ENCODE measurements around the gene GRM1. TPM values are rescaled to one million over a fixed set of nuclear protein-coding genes. Genes with fewer than 3 reads are reported as not detected.

The GRM1 gene
- total and polyA plus RNA-seq, 2 experiments from 2014 or later: 0.29 to 0.63 TPM

DNA sequence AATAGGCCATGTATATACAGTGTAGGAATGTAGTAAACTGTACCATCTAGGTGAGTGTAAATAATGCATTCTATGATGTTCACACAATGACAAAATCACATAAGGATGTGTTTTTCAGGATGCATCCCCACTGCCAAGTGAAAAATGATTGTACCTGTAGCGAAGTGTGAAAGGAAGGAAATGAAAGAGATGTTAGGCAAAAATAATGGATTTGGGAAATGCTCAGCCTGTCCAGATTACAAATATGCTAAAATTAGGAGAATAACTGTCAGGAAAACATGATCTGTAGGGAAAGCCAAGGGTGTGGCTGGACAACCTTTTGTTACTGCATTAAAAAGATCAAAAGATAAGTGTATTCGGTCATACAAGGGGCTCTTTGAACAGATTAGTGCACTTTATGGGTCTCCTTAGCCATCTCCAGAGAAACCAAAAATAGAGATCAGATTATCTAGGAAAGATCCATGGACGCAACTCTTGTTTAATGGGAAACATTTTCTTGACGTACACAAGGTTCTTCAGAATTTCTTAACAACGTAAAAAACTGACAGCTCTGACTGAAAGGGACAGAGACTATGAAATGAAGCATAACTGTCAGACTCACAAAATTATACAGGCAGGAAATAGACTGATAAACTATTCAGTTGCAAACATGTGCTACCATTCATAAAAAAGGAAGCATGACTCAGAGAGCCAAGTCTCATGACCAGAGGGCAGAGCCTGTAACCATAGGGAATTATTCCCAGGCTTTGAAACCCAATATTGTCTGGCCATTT, 261.1 kb downstream of the GRM1 start:
- TF ChIP-seq, protein P1, sequence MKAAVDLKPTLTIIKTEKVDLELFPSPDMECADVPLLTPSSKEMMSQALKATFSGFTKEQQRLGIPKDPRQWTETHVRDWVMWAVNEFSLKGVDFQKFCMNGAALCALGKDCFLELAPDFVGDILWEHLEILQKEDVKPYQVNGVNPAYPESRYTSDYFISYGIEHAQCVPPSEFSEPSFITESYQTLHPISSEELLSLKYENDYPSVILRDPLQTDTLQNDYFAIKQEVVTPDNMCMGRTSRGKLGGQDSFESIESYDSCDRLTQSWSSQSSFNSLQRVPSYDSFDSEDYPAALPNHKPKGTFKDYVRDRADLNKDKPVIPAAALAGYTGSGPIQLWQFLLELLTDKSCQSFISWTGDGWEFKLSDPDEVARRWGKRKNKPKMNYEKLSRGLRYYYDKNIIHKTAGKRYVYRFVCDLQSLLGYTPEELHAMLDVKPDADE (IDR thresholded peaks at IDR 0.05): no peak
- TF ChIP-seq POLR2AphosphoS5 (IDR thresholded peaks at IDR 0.05; ENCODE audit: low read depth) (no peak), STAT1 (IDR thresholded peaks at IDR 0.05; ENCODE audit: unreplicated experiment) (no peak), NANOG (IDR thresholded peaks at IDR 0.05; ENCODE audit: borderline replicate concordance) (no peak), EZH2 (IDR thresholded peaks at IDR 0.05; ENCODE audit: low read depth, unreplicated experiment) (no peak)
- TF ChIP-seq, protein P2, sequence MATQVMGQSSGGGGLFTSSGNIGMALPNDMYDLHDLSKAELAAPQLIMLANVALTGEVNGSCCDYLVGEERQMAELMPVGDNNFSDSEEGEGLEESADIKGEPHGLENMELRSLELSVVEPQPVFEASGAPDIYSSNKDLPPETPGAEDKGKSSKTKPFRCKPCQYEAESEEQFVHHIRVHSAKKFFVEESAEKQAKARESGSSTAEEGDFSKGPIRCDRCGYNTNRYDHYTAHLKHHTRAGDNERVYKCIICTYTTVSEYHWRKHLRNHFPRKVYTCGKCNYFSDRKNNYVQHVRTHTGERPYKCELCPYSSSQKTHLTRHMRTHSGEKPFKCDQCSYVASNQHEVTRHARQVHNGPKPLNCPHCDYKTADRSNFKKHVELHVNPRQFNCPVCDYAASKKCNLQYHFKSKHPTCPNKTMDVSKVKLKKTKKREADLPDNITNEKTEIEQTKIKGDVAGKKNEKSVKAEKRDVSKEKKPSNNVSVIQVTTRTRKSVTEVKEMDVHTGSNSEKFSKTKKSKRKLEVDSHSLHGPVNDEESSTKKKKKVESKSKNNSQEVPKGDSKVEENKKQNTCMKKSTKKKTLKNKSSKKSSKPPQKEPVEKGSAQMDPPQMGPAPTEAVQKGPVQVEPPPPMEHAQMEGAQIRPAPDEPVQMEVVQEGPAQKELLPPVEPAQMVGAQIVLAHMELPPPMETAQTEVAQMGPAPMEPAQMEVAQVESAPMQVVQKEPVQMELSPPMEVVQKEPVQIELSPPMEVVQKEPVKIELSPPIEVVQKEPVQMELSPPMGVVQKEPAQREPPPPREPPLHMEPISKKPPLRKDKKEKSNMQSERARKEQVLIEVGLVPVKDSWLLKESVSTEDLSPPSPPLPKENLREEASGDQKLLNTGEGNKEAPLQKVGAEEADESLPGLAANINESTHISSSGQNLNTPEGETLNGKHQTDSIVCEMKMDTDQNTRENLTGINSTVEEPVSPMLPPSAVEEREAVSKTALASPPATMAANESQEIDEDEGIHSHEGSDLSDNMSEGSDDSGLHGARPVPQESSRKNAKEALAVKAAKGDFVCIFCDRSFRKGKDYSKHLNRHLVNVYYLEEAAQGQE (IDR thresholded peaks at IDR 0.05; ENCODE audit: unreplicated experiment): no peak
- H3K9me2 ChIP-seq (ENCODE audit: insufficient read depth): no peaks in the 10 kb centered on the region
- H3K36me3 Mint-ChIP-seq (ENCODE audit: low read depth): no peaks in the 10 kb centered on the region
- H3K4me1 Mint-ChIP-seq: no peaks in the 10 kb centered on the region
- H3K27me3 Mint-ChIP-seq (ENCODE audit: insufficient read depth, low read depth, poor library complexity): no peaks in the 10 kb centered on the region
- H4K20me1 ChIP-seq (replicated peaks; ENCODE audit: insufficient read depth): no peaks in the 10 kb centered on the region
- DNase-seq (ENCODE audit: low spot score) (no peak), ATAC-seq (no peak)
- H2AFZ ChIP-seq: no peak overlapping the region
- no peaks in the 10 kb centered on the region for H3K4me1 ChIP-seq (ENCODE audit: insufficient read depth)
- no peaks in the 10 kb centered on the region for H3K27me3 ChIP-seq (ENCODE audit: insufficient read depth)
- no peaks in the 10 kb centered on the region for H3F3A ChIP-seq (replicated peaks; ENCODE audit: low read depth)
- H3K36me3 ChIP-seq (ENCODE audit: insufficient read depth): no peaks in the 10 kb centered on the region
- no peaks in the 10 kb centered on the region for H3K9me3 Mint-ChIP-seq
- no peaks in the 10 kb centered on the region for H3K79me2 ChIP-seq (replicated peaks; ENCODE audit: insufficient read depth)
- no peak overlapping the region for H3K4me3 Mint-ChIP-seq
- no peak overlapping the region for H3K27ac Mint-ChIP-seq
- no peak overlapping the region for H3K4me3 ChIP-seq
- H3K4me2 ChIP-seq: no peak overlapping the region
- H3K27ac ChIP-seq (ENCODE audit: low read depth): no peak overlapping the region

DNA sequence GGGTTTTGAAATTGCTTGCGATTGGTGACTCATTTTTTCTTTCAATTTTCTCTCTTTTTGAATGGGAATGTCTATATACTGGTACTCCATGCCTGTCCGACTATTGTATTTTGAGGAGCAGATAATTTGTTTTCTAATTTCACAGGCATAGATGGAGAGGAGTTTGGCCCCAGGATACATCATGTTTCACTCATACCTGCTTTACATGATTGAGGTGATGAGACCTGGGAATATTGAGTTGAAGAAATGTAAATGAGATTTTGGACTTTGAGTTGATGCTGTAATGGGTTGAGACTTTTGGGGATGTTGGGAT, 261.7 kb downstream of the GRM1 start:
- no peak overlapping the region for H2AFZ ChIP-seq
- ATAC-seq: no peak
- no peaks in the 10 kb centered on the region for H3K4me1 ChIP-seq (ENCODE audit: insufficient read depth)
- H3K9me2 ChIP-seq (ENCODE audit: insufficient read depth): no peaks in the 10 kb centered on the region
- H3K9me3 Mint-ChIP-seq: no peaks in the 10 kb centered on the region
- H3K79me2 ChIP-seq (replicated peaks; ENCODE audit: insufficient read depth): no peaks in the 10 kb centered on the region
- H3K4me3 ChIP-seq: no peak overlapping the region
- H3K27ac Mint-ChIP-seq: no peak overlapping the region
- no peak overlapping the region for H3K4me3 Mint-ChIP-seq
- H3K4me1 Mint-ChIP-seq: no peaks in the 10 kb centered on the region
- no peak overlapping the region for H3K4me2 ChIP-seq
- H4K20me1 ChIP-seq (replicated peaks; ENCODE audit: insufficient read depth): no peaks in the 10 kb centered on the region
- no peak for DNase-seq (ENCODE audit: low spot score)
- no peaks in the 10 kb centered on the region for H3K27me3 ChIP-seq (ENCODE audit: insufficient read depth)
- TF ChIP-seq, protein P3, sequence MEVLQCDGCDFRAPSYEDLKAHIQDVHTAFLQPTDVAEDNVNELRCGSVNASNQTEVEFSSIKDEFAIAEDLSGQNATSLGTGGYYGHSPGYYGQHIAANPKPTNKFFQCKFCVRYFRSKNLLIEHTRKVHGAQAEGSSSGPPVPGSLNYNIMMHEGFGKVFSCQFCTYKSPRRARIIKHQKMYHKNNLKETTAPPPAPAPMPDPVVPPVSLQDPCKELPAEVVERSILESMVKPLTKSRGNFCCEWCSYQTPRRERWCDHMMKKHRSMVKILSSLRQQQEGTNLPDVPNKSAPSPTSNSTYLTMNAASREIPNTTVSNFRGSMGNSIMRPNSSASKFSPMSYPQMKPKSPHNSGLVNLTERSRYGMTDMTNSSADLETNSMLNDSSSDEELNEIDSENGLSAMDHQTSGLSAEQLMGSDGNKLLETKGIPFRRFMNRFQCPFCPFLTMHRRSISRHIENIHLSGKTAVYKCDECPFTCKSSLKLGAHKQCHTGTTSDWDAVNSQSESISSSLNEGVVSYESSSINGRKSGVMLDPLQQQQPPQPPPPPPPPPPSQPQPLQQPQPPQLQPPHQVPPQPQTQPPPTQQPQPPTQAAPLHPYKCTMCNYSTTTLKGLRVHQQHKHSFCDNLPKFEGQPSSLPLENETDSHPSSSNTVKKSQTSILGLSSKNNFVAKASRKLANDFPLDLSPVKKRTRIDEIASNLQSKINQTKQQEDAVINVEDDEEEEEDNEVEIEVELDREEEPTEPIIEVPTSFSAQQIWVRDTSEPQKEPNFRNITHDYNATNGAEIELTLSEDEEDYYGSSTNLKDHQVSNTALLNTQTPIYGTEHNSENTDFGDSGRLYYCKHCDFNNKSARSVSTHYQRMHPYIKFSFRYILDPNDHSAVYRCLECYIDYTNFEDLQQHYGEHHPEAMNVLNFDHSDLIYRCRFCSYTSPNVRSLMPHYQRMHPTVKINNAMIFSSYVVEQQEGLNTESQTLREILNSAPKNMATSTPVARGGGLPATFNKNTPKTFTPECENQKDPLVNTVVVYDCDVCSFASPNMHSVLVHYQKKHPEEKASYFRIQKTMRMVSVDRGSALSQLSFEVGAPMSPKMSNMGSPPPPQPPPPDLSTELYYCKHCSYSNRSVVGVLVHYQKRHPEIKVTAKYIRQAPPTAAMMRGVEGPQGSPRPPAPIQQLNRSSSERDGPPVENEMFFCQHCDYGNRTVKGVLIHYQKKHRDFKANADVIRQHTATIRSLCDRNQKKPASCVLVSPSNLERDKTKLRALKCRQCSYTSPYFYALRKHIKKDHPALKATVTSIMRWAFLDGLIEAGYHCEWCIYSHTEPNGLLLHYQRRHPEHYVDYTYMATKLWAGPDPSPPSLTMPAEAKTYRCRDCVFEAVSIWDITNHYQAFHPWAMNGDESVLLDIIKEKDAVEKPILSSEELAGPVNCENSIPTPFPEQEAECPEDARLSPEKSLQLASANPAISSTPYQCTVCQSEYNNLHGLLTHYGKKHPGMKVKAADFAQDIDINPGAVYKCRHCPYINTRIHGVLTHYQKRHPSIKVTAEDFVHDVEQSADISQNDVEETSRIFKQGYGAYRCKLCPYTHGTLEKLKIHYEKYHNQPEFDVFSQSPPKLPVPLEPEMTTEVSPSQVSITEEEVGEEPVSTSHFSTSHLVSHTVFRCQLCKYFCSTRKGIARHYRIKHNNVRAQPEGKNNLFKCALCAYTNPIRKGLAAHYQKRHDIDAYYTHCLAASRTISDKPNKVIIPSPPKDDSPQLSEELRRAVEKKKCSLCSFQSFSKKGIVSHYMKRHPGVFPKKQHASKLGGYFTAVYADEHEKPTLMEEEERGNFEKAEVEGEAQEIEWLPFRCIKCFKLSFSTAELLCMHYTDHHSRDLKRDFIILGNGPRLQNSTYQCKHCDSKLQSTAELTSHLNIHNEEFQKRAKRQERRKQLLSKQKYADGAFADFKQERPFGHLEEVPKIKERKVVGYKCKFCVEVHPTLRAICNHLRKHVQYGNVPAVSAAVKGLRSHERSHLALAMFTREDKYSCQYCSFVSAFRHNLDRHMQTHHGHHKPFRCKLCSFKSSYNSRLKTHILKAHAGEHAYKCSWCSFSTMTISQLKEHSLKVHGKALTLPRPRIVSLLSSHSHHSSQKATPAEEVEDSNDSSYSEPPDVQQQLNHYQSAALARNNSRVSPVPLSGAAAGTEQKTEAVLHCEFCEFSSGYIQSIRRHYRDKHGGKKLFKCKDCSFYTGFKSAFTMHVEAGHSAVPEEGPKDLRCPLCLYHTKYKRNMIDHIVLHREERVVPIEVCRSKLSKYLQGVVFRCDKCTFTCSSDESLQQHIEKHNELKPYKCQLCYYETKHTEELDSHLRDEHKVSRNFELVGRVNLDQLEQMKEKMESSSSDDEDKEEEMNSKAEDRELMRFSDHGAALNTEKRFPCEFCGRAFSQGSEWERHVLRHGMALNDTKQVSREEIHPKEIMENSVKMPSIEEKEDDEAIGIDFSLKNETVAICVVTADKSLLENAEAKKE (CRISPR knock-in tag; IDR thresholded peaks at IDR 0.05): no peak
- TF ChIP-seq ZNF114 (CRISPR knock-in tag; IDR thresholded peaks at IDR 0.05): no peak
- no peaks in the 10 kb centered on the region for H3K27me3 Mint-ChIP-seq (ENCODE audit: insufficient read depth, low read depth, poor library complexity)
- H3F3A ChIP-seq (replicated peaks; ENCODE audit: low read depth): no peaks in the 10 kb centered on the region
- no peak overlapping the region for H3K27ac ChIP-seq (ENCODE audit: low read depth)
- H3K36me3 ChIP-seq (ENCODE audit: insufficient read depth): no peaks in the 10 kb centered on the region
- H3K36me3 Mint-ChIP-seq (ENCODE audit: low read depth): no peaks in the 10 kb centered on the region
